ENCODE measurements around the gene RSAD2. TPM values are rescaled to one million over a fixed set of nuclear protein-coding genes. Genes with fewer than 3 reads are reported as not detected.

RSAD2 gene
- polyA plus RNA-seq, 1 donor (not counting 4 experiments of a cell fraction or from before 2014, with no cell fraction given), result 1.7 TPM

GRCh38 chr2:6833300-6833604 lies 44.3 kb upstream of the RSAD2 start:
- Histone ChIP-seq H3K4me2 (ENCODE audit: control insufficient read depth, extremely low read depth, insufficient read depth, low read depth, low read length) (no peak overlapping the region), H3K27ac (ENCODE audit: control insufficient read depth, insufficient read depth, low read length) (no peak overlapping the region), H3K9me1 (ENCODE audit: control insufficient read depth, extremely low read depth, insufficient read depth, low read length) (no peaks in the 10 kb centered on the region), H4K20me1 (ENCODE audit: control insufficient read depth, extremely low read depth, insufficient read depth, low read length) (no peaks in the 10 kb centered on the region), H3K36me3 (ENCODE audit: control insufficient read depth in 2 of 2, extremely low read depth in 1 of 2, insufficient read depth in 2 of 2, low read length in 2 of 2) (no peaks in the 10 kb centered on the region), H3K79me2 (ENCODE audit: control insufficient read depth, insufficient read depth, low read length) (no peaks in the 10 kb centered on the region), H3K4me3 (ENCODE audit: control insufficient read depth in 2 of 3, extremely low read depth in 1 of 3, insufficient read depth in 2 of 3, low read depth in 1 of 3, low read length in 3 of 3) (no peak overlapping the region), H3K9me3 (ENCODE audit: control insufficient read depth, low read depth, low read length) (no peaks in the 10 kb centered on the region), H3K9ac (ENCODE audit: control insufficient read depth, extremely low read depth, insufficient read depth, low read length) (no peak overlapping the region), H3K27me3 (ENCODE audit: control insufficient read depth, extremely low read depth, insufficient read depth, low read length) (no peaks in the 10 kb centered on the region), H3K4me1 (ENCODE audit: control insufficient read depth, extremely low read depth, insufficient read depth, low read length) (no peaks in the 10 kb centered on the region), H2AFZ (ENCODE audit: control insufficient read depth, low read length) (no peak overlapping the region)
- no peak for FAIRE-seq
- dilution Hi-C loops (cut with MboI; ENCODE audit: extremely low pct_ligation_motif_present, low sequenced_read_pairs), result no loop called here
- TF ChIP-seq CTCF (optimal IDR thresholded peaks at IDR 0.05 in 1 of 3, IDR thresholded peaks at IDR 0.05 in 1 of 3, conservative IDR thresholded peaks at IDR 0.05 in 1 of 3; ENCODE audit: extremely low read depth in 1 of 3, insufficient read depth in 2 of 3, low read length in 3 of 3), result no peak
- no peak for TF ChIP-seq EZH2 (IDR thresholded peaks at IDR 0.05; ENCODE audit: low read length)
- DNase-seq (ENCODE audit: low read depth, low spot score), result no peak

GRCh38 chr2:6834163-6834562 lies 43.4 kb upstream of the RSAD2 start:
- Histone ChIP-seq H2AFZ (ENCODE audit: control insufficient read depth, low read length) (no peak overlapping the region), H3K27ac (ENCODE audit: control insufficient read depth, insufficient read depth, low read length) (no peak overlapping the region), H3K4me1 (ENCODE audit: control insufficient read depth, extremely low read depth, insufficient read depth, low read length) (no peaks in the 10 kb centered on the region), H3K36me3 (ENCODE audit: control insufficient read depth in 2 of 2, extremely low read depth in 1 of 2, insufficient read depth in 2 of 2, low read length in 2 of 2) (no peaks in the 10 kb centered on the region), H3K9me1 (ENCODE audit: control insufficient read depth, extremely low read depth, insufficient read depth, low read length) (no peaks in the 10 kb centered on the region), H3K27me3 (ENCODE audit: control insufficient read depth, extremely low read depth, insufficient read depth, low read length) (no peaks in the 10 kb centered on the region), H3K4me3 (ENCODE audit: control insufficient read depth in 2 of 3, extremely low read depth in 1 of 3, insufficient read depth in 2 of 3, low read depth in 1 of 3, low read length in 3 of 3) (no peak overlapping the region), H4K20me1 (ENCODE audit: control insufficient read depth, extremely low read depth, insufficient read depth, low read length) (no peaks in the 10 kb centered on the region), H3K9me3 (ENCODE audit: control insufficient read depth, low read depth, low read length) (no peaks in the 10 kb centered on the region), H3K4me2 (ENCODE audit: control insufficient read depth, extremely low read depth, insufficient read depth, low read depth, low read length) (no peak overlapping the region), H3K9ac (ENCODE audit: control insufficient read depth, extremely low read depth, insufficient read depth, low read length) (no peak overlapping the region), H3K79me2 (ENCODE audit: control insufficient read depth, insufficient read depth, low read length) (no peaks in the 10 kb centered on the region)
- TF ChIP-seq EZH2 (IDR thresholded peaks at IDR 0.05; ENCODE audit: low read length), result no peak
- TF ChIP-seq CTCF (optimal IDR thresholded peaks at IDR 0.05 in 1 of 3, IDR thresholded peaks at IDR 0.05 in 1 of 3, conservative IDR thresholded peaks at IDR 0.05 in 1 of 3; ENCODE audit: extremely low read depth in 1 of 3, insufficient read depth in 2 of 3, low read length in 3 of 3), result no peak
- DNase-seq (ENCODE audit: low read depth, low spot score), result no peak
- dilution Hi-C loops (cut with MboI; ENCODE audit: extremely low pct_ligation_motif_present, low sequenced_read_pairs), result no loop called here
- no peak for FAIRE-seq

Measured in keratinocyte (primary cell).